VCaP (cell line): ENCODE data around the gene OSBPL6.

Experiments used
- H3K27ac ChIP-seq: fragments of 450-650 bp; 2 replicates; pipeline ENCODE4 v1.5.1; 2017
- CTCF ChIP-seq: fragments of 450-650 bp; conservative IDR thresholded peaks from 2 replicates; pipeline ENCODE4 v1.5.1; 2017; ENCODE audit warnings: mild to moderate bottlenecking, moderate library complexity

The OSBPL6 gene

GRCh38 chr2:178449700-178450523 is 255.6 kb downstream of the OSBPL6 start:
- H3K27ac ChIP-seq: peak overlapping the region; percentile 93
- TF ChIP-seq CTCF: no peak

GRCh38 chr2:178450524-178450773 is 256.1 kb downstream of the OSBPL6 start:
- H3K27ac ChIP-seq: peak overlapping the region; percentile 93
- TF ChIP-seq CTCF: no peak

DNA sequence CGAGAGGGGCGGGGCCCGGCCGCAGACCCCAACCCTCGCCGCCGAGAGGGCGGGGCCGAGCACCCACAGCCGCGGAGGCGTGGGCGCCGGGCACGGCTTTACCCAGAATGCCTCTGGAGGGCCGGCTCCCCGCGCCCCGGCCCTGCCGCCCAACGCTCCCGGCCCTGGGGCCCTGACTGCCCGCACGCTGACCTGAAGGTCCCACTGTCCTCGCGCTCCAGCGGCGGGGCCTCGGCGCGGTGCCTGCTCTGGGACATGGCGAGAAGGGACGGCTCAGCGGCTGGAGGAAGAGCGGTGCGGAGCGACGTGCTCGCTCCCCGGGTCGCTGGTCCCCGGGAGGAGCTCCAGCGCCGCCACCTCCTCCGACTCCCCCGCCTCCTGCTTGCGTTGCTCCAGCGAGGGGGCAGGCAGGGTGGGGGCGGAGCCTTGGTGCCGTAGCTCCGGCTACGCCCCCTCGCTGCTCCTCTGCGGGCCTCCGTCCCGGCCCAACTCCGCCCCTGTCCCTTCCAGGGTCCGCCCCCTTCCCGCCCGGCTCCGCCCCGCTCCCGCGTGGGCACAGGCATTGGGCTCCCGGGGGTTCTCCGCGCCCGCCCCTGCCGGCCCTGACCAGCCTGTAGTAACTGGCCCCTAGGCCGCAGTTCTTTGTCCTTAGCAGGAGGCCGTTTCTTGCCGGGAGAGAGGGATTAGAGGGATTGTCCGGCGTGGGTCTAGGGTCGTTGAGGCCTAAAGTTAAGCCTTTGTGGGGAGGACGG is 256.6 kb downstream of the OSBPL6 start, which contains the start of the genes PJVK and PRKRA:
Gene PJVK, plus strand, starts transcription at position 605 of the 752 bp plus-strand sequence. CDS start 2,032 bp downstream, outside the sequence.
Gene PRKRA, minus strand, starts transcription at position 402 of the 752 bp plus-strand sequence. Its CDS starts 145 bp downstream, at position 257.
- TF ChIP-seq CTCF: no peak
- H3K27ac ChIP-seq: peak within 1 kb of the TSS; percentile 93

GRCh38 chr2:178452334-178452733 is 258.0 kb downstream of the OSBPL6 start:
- no peak for TF ChIP-seq CTCF
- H3K27ac ChIP-seq: peak overlapping the region; percentile 43
